Esophagus muscularis mucosa (tissue), 4 donors: ENCODE results near the gene ARNT2. TPM values are rescaled to one million over a fixed set of nuclear protein-coding genes. Genes with fewer than 3 reads are reported as not detected.

Experiments
- DNase-seq: peaks from one replicate; pipeline ENCODE4 v3.0.0-alpha.2; 2017; ENCODE audit errors: extremely low spot score
- H3K27ac ChIP-seq, 4 donors: fragments of 200-600 bp; sonication (generic); replicated peaks in 1 of 4; 1 replicate in 3 of 4; 2 replicates in 1 of 4; pipeline ENCODE4 v1.5.1; 2016 to 2019; ENCODE audit warnings: mild to moderate bottlenecking in 1 of 4
- H3K27me3 ChIP-seq, 4 donors: fragments of 200-600 bp; sonication (generic); one replicate each; pipeline versions ENCODE4 v1.5.1 to v1.6.0; 2016 to 2019
- H3K36me3 ChIP-seq, 4 donors: fragments of 200-600 bp; sonication (generic); one replicate each; pipeline ENCODE4 v1.5.1; 2016 to 2019
- H3K4me1 ChIP-seq, 4 donors: fragments of 200-600 bp; sonication (generic); one replicate each; pipeline ENCODE4 v1.5.1; 2016 to 2019
- H3K4me3 ChIP-seq, 4 donors: fragments of 200-600 bp; sonication (generic); 1 replicate in 2 of 4; 2 replicates in 2 of 4; pipeline ENCODE4 v1.5.1; 2016 to 2019; ENCODE audit warnings: mild to moderate bottlenecking in 4 of 4, moderate library complexity in 1 of 4
- H3K9me3 ChIP-seq, 4 donors: fragments of 200-600 bp; sonication (generic); 1 replicate in 3 of 4; 2 replicates in 1 of 4; pipeline ENCODE4 v1.5.1; 2016 to 2019
- CTCF ChIP-seq, 3 experiments: fragments of 200-600 bp in 2 of 3; fragments of 450-650 bp in 1 of 3; sonication (generic) in 2 of 3; IDR thresholded peaks; one replicate each; pipeline ENCODE4 v1.5.1; 2017 to 2019; ENCODE audit warnings: antibody characterized with exemption in 3 of 3, mild to moderate bottlenecking in 2 of 3, moderate library complexity in 1 of 3
- EP300 ChIP-seq: sonication (generic); formaldehyde crosslinking; IDR thresholded peaks from one replicate; pipeline ENCODE4 v1.6.1; 2017; ENCODE audit warnings: antibody characterized with exemption
- POLR2A ChIP-seq: fragments of 450-650 bp; IDR thresholded peaks from one replicate; pipeline ENCODE4 v1.6.1; 2017; ENCODE audit warnings: antibody characterized with exemption, moderate library complexity, mild to moderate bottlenecking, low read depth
- POLR2AphosphoS5 ChIP-seq, 2 donors: sonication (generic); formaldehyde crosslinking; IDR thresholded peaks; one replicate each; pipeline ENCODE4 v1.6.1; 2017; ENCODE audit warnings: antibody characterized with exemption in 2 of 2
- WGBS: methylation state at CpG from one replicate; pipeline ENCODE4 v1.1.5; 2018; 5-methylcytosine and 5-hydroxymethylcytosine counted together
- intact Hi-C: fragments of 100-400 bp; cut with DNase I; formaldehyde crosslinking; loops from one replicate; pipeline ENCODE4 v1.15.1; 2023
- total RNA-seq, 4 donors: library from RNA; depleted of rRNA; stranded (reverse); fragments of >200 nt; gene quantifications; one replicate each; pipeline versions ENCODE4 v1.1.0 to v1.2.1, GENCODE V29; 2016

The ARNT2 gene
- total RNA-seq, 4 donors from 2014 or later, result 5.4 to 14.6 (median 8.2) TPM

- no peaks in the 10 kb centered on the region for H3K27me3 ChIP-seq
- peaks cover 0 to 78% (median 17%) of the 10 kb centered on the region in 4 donors for H3K36me3 ChIP-seq
- no peak for TF ChIP-seq CTCF (IDR thresholded peaks at IDR 0.05)
- TF ChIP-seq POLR2A, result no peak
- 75% methylated on average over 9 of the region's 9 CpGs for WGBS
- no peaks in the 10 kb centered on the region for H3K4me1 ChIP-seq
- no peak overlapping the region for H3K4me3 ChIP-seq
- intact Hi-C loops, result no loop called here
- no peak overlapping the region for H3K27ac ChIP-seq
- H3K9me3 ChIP-seq, result no peaks in the 10 kb centered on the region
- no peak for DNase-seq
Observed at GRCh38 chr15:80580106-80580505, 175.9 kb downstream of the ARNT2 start.

- H3K4me1 ChIP-seq, result no peaks in the 10 kb centered on the region
- no peaks in the 10 kb centered on the region for H3K27me3 ChIP-seq
- H3K9me3 ChIP-seq, result no peaks in the 10 kb centered on the region
- H3K4me3 ChIP-seq, result no peak overlapping the region
- intact Hi-C loops, result no loop called here
- peaks cover 0 to 72% (median 15%) of the 10 kb centered on the region in 4 donors for H3K36me3 ChIP-seq
- H3K27ac ChIP-seq, result no peak overlapping the region
- WGBS, result 89% methylated on average over 6 of the region's 11 CpGs
- DNase-seq, result no peak
- no peak for TF ChIP-seq POLR2A
- TF ChIP-seq POLR2AphosphoS5 (IDR thresholded peaks at IDR 0.05), result no peak
- TF ChIP-seq CTCF (IDR thresholded peaks at IDR 0.05), result no peak
- TF ChIP-seq EP300, result no peak
Observed at GRCh38 chr15:80580536-80581260, 176.5 kb downstream of the ARNT2 start.

GRCh38 chr15:80581976-80582375 lies 177.8 kb downstream of the ARNT2 start:
- Histone ChIP-seq H3K4me1 (no peaks in the 10 kb centered on the region), H3K36me3 (peaks cover 0 to 63% (median 12%) of the 10 kb centered on the region in 4 donors), H3K9me3 (no peaks in the 10 kb centered on the region), H3K27me3 (no peaks in the 10 kb centered on the region), H3K27ac (no peak overlapping the region), H3K4me3 (no peak overlapping the region)
- TF ChIP-seq POLR2A, result no peak
- TF ChIP-seq POLR2AphosphoS5 (IDR thresholded peaks at IDR 0.05), result no peak
- no peak for TF ChIP-seq CTCF (IDR thresholded peaks at IDR 0.05)
- TF ChIP-seq EP300, result no peak
- 94% methylated on average over 7 of the region's 7 CpGs for WGBS
- DNase-seq, result no peak
- intact Hi-C loops, result no loop called here

GRCh38 chr15:80582816-80583423 lies 178.7 kb downstream of the ARNT2 start:
- Histone ChIP-seq H3K27me3 (no peaks in the 10 kb centered on the region), H3K27ac (no peak overlapping the region), H3K9me3 (no peaks in the 10 kb centered on the region), H3K4me1 (no peaks in the 10 kb centered on the region), H3K4me3 (no peak overlapping the region), H3K36me3 (peaks cover 0 to 53% (median 8%) of the 10 kb centered on the region in 4 donors)
- no peak for TF ChIP-seq CTCF (IDR thresholded peaks at IDR 0.05)
- TF ChIP-seq POLR2AphosphoS5 (IDR thresholded peaks at IDR 0.05), result no peak
- TF ChIP-seq EP300, result no peak
- TF ChIP-seq POLR2A, result no peak
- DNase-seq, result no peak
- 95% methylated on average over 11 of the region's 15 CpGs for WGBS
- intact Hi-C loops, result no loop called here
